Pancreas (tissue), 10 donors: ENCODE data around the gene CXCR3. TPM values are rescaled to one million over a fixed set of nuclear protein-coding genes. Genes with fewer than 3 reads are reported as not detected.

ENCODE experiments used
- ATAC-seq, 4 donors: fragments of 200-7000 bp; cut with Tn5 transposase; one replicate each; pipeline versions ENCODE4 v1.8.0 to v1.9.1; 2020; ENCODE audit warnings: mild to moderate bottlenecking in 4 of 4, moderate library complexity in 4 of 4
- DNase-seq, 6 donors: peaks; one replicate each; pipeline ENCODE4 v3.0.0-alpha.2; 2020
- FAIRE-seq: peaks from 2 replicates; lab custom pipeline; 2012; peaks lifted over from hg19 to GRCh38; lab: Jason Lieb, UNC
- H3K27ac ChIP-seq, 4 donors: fragments of 200-600 bp; sonication (generic); 1 replicate in 3 of 4; 2 replicates in 1 of 4; pipeline versions ENCODE4 v1.5.0 to v1.8.0; 2020
- H3K27me3 ChIP-seq, 4 donors: fragments of 200-600 bp; one replicate each; pipeline ENCODE4 v1.8.0; 2021
- H3K36me3 ChIP-seq, 3 donors: fragments of 200-600 bp; sonication (generic) in 1 of 3; one replicate each; pipeline versions ENCODE4 v1.5.0 to v1.8.0; 2020 to 2021
- H3K4me1 ChIP-seq, 3 donors: fragments of 200-600 bp; one replicate each; pipeline ENCODE4 v1.8.0; 2021
- H3K4me3 ChIP-seq, 4 donors: fragments of 200-600 bp; sonication (generic) in 2 of 4; one replicate each; pipeline versions ENCODE4 v1.5.0 to v1.8.0; 2020 to 2021
- H3K9me3 ChIP-seq, 4 donors: fragments of 200-600 bp; one replicate each; pipeline ENCODE4 v1.8.0; 2021
- CTCF ChIP-seq, 4 donors: fragments of 200-600 bp; sonication (generic) in 3 of 4; IDR thresholded peaks; one replicate each; pipeline versions ENCODE4 v1.5.0 to v1.8.0; 2021; ENCODE audit warnings: antibody characterized with exemption in 4 of 4
- WGBS, 2 donors: extraction: QIAGEN DNeasy Blood & Tissue Kit; methylation state at CpG; one replicate each; pipeline ENCODE4 v1.1.7; 2013; 5-methylcytosine and 5-hydroxymethylcytosine counted together
- intact Hi-C, 3 donors: fragments of 100-400 bp; cut with DNase I; formaldehyde crosslinking; loops; one replicate each; pipeline versions ENCODE4 v1.11.1 to v1.14.2; 2022
- polyA plus RNA-seq, 2 donors: library from polyadenylated mRNA; stranded (reverse); fragments of 200-250 nt; gene quantifications; one replicate each; pipeline ENCODE4 v1.2.3, GENCODE V29; 2013
- total RNA-seq, 6 donors: library from RNA; stranded (reverse); fragmentation: NEBNext Ultra II Directional in 4 of 6; extraction: Animal tissue kit (Norgen Biotek cat#: 25700) in 4 of 6; gene quantifications; one replicate each; pipeline versions ENCODE4 v1.2.1 to v1.2.4, GENCODE V29; 2021 to 2023
- donor health status: healthy with polysubstance abuse.
- donor health status: DM: no; HTN: no; CAD: no; lungs with moderate emphysema.
- donor health status: DM: no; HTN: no; CAD: no.
- donor health status: control.
- donor health status: control.
- donor health status: Bipolar disorder and iron deficiency.
- donor health status: DM: yes; HTN: yes; CAD: no.
- donor health status: DM: no; HTN: no; CAD: no.
- donor health status: DM: no; HTN: no; CAD: no.
- donor health status: DM: yes; HTN: yes; CAD: no.

The CXCR3 gene
- under 1 TPM in 4 of 6 donors, not detected in 2; 0.23 to 0.52 (median 0.31) TPM for total RNA-seq
- under 1 TPM in 1 of 2 donors, not detected in 1; 0.11 TPM for polyA plus RNA-seq

- no peak within 1 kb of the TSS for H3K4me3 ChIP-seq
- H3K27ac ChIP-seq: peak within 1 kb of the TSS in 1 of 4 donors; percentile 5
- FAIRE-seq (no peak), DNase-seq (peak in 4 of 6 donors; percentile 26 to 67 (median 38)), ATAC-seq (peak in 3 of 4 donors; percentile 19 to 71 (median 35))
- H3K36me3 ChIP-seq: no peaks in the 10 kb centered on the region
- no peaks in the 10 kb centered on the region for H3K27me3 ChIP-seq
- no peaks in the 10 kb centered on the region for H3K9me3 ChIP-seq
- WGBS, 2 donors: 34 to 49% methylated on average over 4 of the region's 4 CpGs
- intact Hi-C loops: no loop called here
- no peak for TF ChIP-seq CTCF (IDR thresholded peaks at IDR 0.05)
- H3K4me1 ChIP-seq: no peaks in the 10 kb centered on the region
These were observed at the start of gene CXCR3 for GRCh38 chrX:71618303-71618721. Gene CXCR3 (minus strand): TSS chrX:71618511. CDS start chrX:71618449, 62 bp downstream.

- FAIRE-seq (no peak), ATAC-seq (no peak), DNase-seq (peak in 2 of 6 donors; percentile 53 to 68)
- H3K36me3 ChIP-seq: no peaks in the 10 kb centered on the region
- TF ChIP-seq CTCF (IDR thresholded peaks at IDR 0.05): no peak
- H3K4me1 ChIP-seq: no peaks in the 10 kb centered on the region
- no peak within 1 kb of the TSS for H3K27ac ChIP-seq
- 89 to 91% methylated on average over 48 to 50 of the region's 50 CpGs for WGBS, 2 donors
- H3K27me3 ChIP-seq: no peaks in the 10 kb centered on the region
- intact Hi-C loops: no loop called here
- H3K9me3 ChIP-seq: no peaks in the 10 kb centered on the region
- no peak within 1 kb of the TSS for H3K4me3 ChIP-seq
These were observed 49.3 kb upstream of the CXCR3 start, which contains the start of gene LOC101059915 for GRCh38 chrX:71667328-71668247. Gene LOC101059915 (plus strand): TSS chrX:71667546.

- Histone ChIP-seq H3K9me3 (no peaks in the 10 kb centered on the region), H3K27ac (no peak overlapping the region), H3K36me3 (no peaks in the 10 kb centered on the region), H3K4me1 (no peaks in the 10 kb centered on the region), H3K4me3 (no peak overlapping the region), H3K27me3 (no peaks in the 10 kb centered on the region)
- DNase-seq (peak in 3 of 6 donors; percentile 4 to 55 (median 50)), FAIRE-seq (no peak), ATAC-seq (no peak)
- intact Hi-C loops: no loop called here
- WGBS, 2 donors: 88 to 89% methylated on average over 48 of the region's 48 CpGs
- TF ChIP-seq CTCF (IDR thresholded peaks at IDR 0.05): no peak
These were observed 48.2 kb upstream of the CXCR3 start for GRCh38 chrX:71666240-71667223.

GRCh38 chrX:71665747-71666146 lies 47.4 kb upstream of the CXCR3 start:
- Histone ChIP-seq H3K27ac (no peak overlapping the region), H3K4me3 (no peak overlapping the region), H3K36me3 (no peaks in the 10 kb centered on the region), H3K27me3 (no peaks in the 10 kb centered on the region), H3K4me1 (no peaks in the 10 kb centered on the region), H3K9me3 (no peaks in the 10 kb centered on the region)
- 63 to 73% methylated on average over 10 of the region's 10 CpGs for WGBS, 2 donors
- ATAC-seq (no peak), DNase-seq (peak in 1 of 6 donors; percentile 43), FAIRE-seq (no peak)
- intact Hi-C loops: no loop called here
- no peak for TF ChIP-seq CTCF (IDR thresholded peaks at IDR 0.05)
